H1 (cell line): ENCODE data around the gene FOXL1. TPM values are rescaled to one million over a fixed set of nuclear protein-coding genes. Genes with fewer than 3 reads are reported as not detected.

Experiments
- CTCF ChIA-PET: fragments of 300-600 bp; sonication (Branson Sonifier 250); formaldehyde crosslinking; loops from one replicate; lab custom pipeline; 2021; ENCODE audit not compliant: partially characterized antibody; lab: Charles Lee
- POLR2A ChIA-PET: fragments of 300-600 bp; sonication (Branson Sonifier 250); formaldehyde crosslinking; loops from one replicate; lab custom pipeline; 2021; ENCODE audit warnings: inconsistent platforms; ENCODE audit not compliant: partially characterized antibody; lab: Charles Lee
- DNase-seq, 2 experiments: peaks; one replicate each; pipeline versions ENCODE4 v3.0.0 to v3.0.0-alpha.2; 2010 to 2022; ENCODE audit warnings: low spot score in 2 of 2, low read depth in 1 of 2, mixed read lengths in 1 of 2
- FAIRE-seq: peaks from 2 replicates; lab custom pipeline; 2011; peaks lifted over from hg19 to GRCh38; lab: Jason Lieb, UNC
- H2AFZ ChIP-seq: 2 replicates; pipeline ENCODE4 v1.8.1; 2012; ENCODE audit warnings: low read length, inconsistent platforms
- H2AK5ac ChIP-seq: 2 replicates; pipeline ENCODE4 v1.6.1; 2013; ENCODE audit warnings: low read depth, low read length
- H2BK120ac ChIP-seq: replicated peaks from 2 replicates; pipeline ENCODE3; 2013; ENCODE audit warnings: low read depth, low read length, inconsistent platforms
- H2BK12ac ChIP-seq: 2 replicates; pipeline ENCODE4 v1.6.1; 2013; ENCODE audit warnings: low read depth, low read length
- H2BK15ac ChIP-seq: 2 replicates; pipeline ENCODE4 v1.6.1; 2013; ENCODE audit warnings: low read length
- H2BK20ac ChIP-seq: 2 replicates; pipeline ENCODE4 v1.6.1; 2013; ENCODE audit warnings: low read length
- H2BK5ac ChIP-seq: 2 replicates; pipeline ENCODE4 v1.6.1; 2013; ENCODE audit warnings: low read depth, low read length
- H3K14ac ChIP-seq: 2 replicates; pipeline ENCODE4 v1.6.1; 2013; ENCODE audit warnings: inconsistent platforms; ENCODE audit not compliant: insufficient read length
- H3K18ac ChIP-seq: 2 replicates; pipeline ENCODE4 v1.6.1; 2013; ENCODE audit warnings: low read length; ENCODE audit errors: extremely low read depth
- H3K23ac ChIP-seq: 2 replicates; pipeline ENCODE4 v1.6.1; 2013; ENCODE audit warnings: inconsistent platforms; ENCODE audit not compliant: insufficient read length
- H3K23me2 ChIP-seq: 2 replicates; pipeline ENCODE4 v1.6.1; 2013; ENCODE audit warnings: low read depth, low read length
- H3K27ac ChIP-seq: 2 replicates; pipeline ENCODE4 v1.6.1; 2011; ENCODE audit warnings: low read depth, low read length, inconsistent platforms
- H3K27me3 ChIP-seq, 4 experiments: replicated peaks in 1 of 4; 1 replicate in 1 of 4; 2 replicates in 3 of 4; pipeline versions ENCODE4 v1.6.1 to v1.8.1; 2011 to 2013; ENCODE audit warnings: low read length in 3 of 4, mild to moderate bottlenecking in 3 of 4, inconsistent platforms in 2 of 4, mixed read lengths in 2 of 4, moderate library complexity in 1 of 4; ENCODE audit not compliant: control insufficient read depth in 3 of 4, insufficient read depth in 3 of 4; ENCODE audit errors: extremely low read depth in 1 of 4
- H3K36me3 ChIP-seq, 4 experiments: 2 replicates each; pipeline versions ENCODE4 v1.6.1 to v1.8.1; 2011 to 2013; ENCODE audit warnings: mild to moderate bottlenecking in 4 of 4, low read length in 3 of 4, moderate library complexity in 2 of 4, control low read depth in 1 of 4, inconsistent platforms in 1 of 4; ENCODE audit not compliant: insufficient read depth in 4 of 4, control insufficient read depth in 2 of 4
- H3K4ac ChIP-seq: replicated peaks from 2 replicates; pipeline ENCODE3; 2013; ENCODE audit warnings: low read length, low read depth, mixed read lengths, inconsistent platforms; ENCODE audit not compliant: insufficient read length
- H3K4me1 ChIP-seq, 4 experiments: replicated peaks in 1 of 4; 1 replicate in 1 of 4; 2 replicates in 3 of 4; pipeline versions ENCODE4 v1.6.1 to v1.8.1; 2011 to 2013; ENCODE audit warnings: low read length in 3 of 4, inconsistent platforms in 2 of 4, mixed read lengths in 1 of 4; ENCODE audit not compliant: insufficient read depth in 4 of 4, control insufficient read depth in 3 of 4
- H3K4me2 ChIP-seq, 2 experiments: 2 replicates each; pipeline versions ENCODE4 v1.6.1 to v1.8.1; 2011 to 2013; ENCODE audit warnings: low read depth in 2 of 2, low read length in 2 of 2, control low read depth in 1 of 2, inconsistent platforms in 1 of 2, mild to moderate bottlenecking in 1 of 2; ENCODE audit not compliant: insufficient read depth in 1 of 2
- H3K4me3 ChIP-seq, 4 experiments: fragments of 200-600, 300-600 bp in 1 of 4; sonication (generic), shearing (Covaris generic), sonication (Bioruptor Twin) in 1 of 4; 2 replicates each; pipeline versions ENCODE4 v1.5.1 to v1.8.1; 2011 to 2016; ENCODE audit warnings: low read length in 4 of 4, low read depth in 3 of 4, control low read depth in 2 of 4, inconsistent platforms in 2 of 4, mild to moderate bottlenecking in 2 of 4, mixed read lengths in 1 of 4, moderate library complexity in 1 of 4; ENCODE audit not compliant: insufficient read depth in 2 of 4; ENCODE audit errors: extremely low read depth in 1 of 4
- H3K56ac ChIP-seq: replicated peaks from 2 replicates; pipeline ENCODE3; 2013; ENCODE audit warnings: low read depth, mild to moderate bottlenecking, mixed read lengths, low read length, inconsistent platforms; ENCODE audit not compliant: insufficient read length
- H3K79me1 ChIP-seq: 2 replicates; pipeline ENCODE4 v1.6.1; 2013; ENCODE audit warnings: low read depth, low read length, control low read depth
- H3K79me2 ChIP-seq, 2 experiments: 2 replicates each; pipeline versions ENCODE4 v1.6.1 to v1.8.1; 2012 to 2013; ENCODE audit warnings: low read length in 2 of 2, mild to moderate bottlenecking in 2 of 2, inconsistent platforms in 1 of 2; ENCODE audit not compliant: insufficient read depth in 2 of 2, control insufficient read depth in 1 of 2
- H3K9ac ChIP-seq, 4 experiments: replicated peaks in 1 of 4; 1 replicate in 1 of 4; 2 replicates in 3 of 4; pipeline versions ENCODE4 v1.6.1 to v1.8.1; 2011 to 2013; ENCODE audit warnings: low read depth in 3 of 4, low read length in 3 of 4, control low read depth in 2 of 4, mild to moderate bottlenecking in 2 of 4, moderate library complexity in 2 of 4, inconsistent platforms in 1 of 4; ENCODE audit errors: extremely low read depth in 1 of 4
- H3K9me3 ChIP-seq, 2 experiments: 2 replicates each; pipeline versions ENCODE4 v1.6.1 to v1.8.1; 2012 to 2013; ENCODE audit warnings: mild to moderate bottlenecking in 2 of 2, moderate library complexity in 2 of 2, control low read depth in 1 of 2, inconsistent platforms in 1 of 2, low read depth in 1 of 2, low read length in 1 of 2, mixed read lengths in 1 of 2; ENCODE audit not compliant: insufficient read depth in 2 of 2
- H4K20me1 ChIP-seq, 2 experiments: replicated peaks in 1 of 2; 2 replicates each; pipeline versions ENCODE3 to v1.8.1; 2011 to 2013; ENCODE audit warnings: inconsistent platforms in 2 of 2, low read length in 2 of 2, mild to moderate bottlenecking in 1 of 2; ENCODE audit not compliant: insufficient read depth in 2 of 2, control insufficient read depth in 1 of 2
- H4K5ac ChIP-seq: 2 replicates; pipeline ENCODE4 v1.6.1; 2013; ENCODE audit warnings: low read length, low read depth, mixed read lengths, inconsistent platforms; ENCODE audit not compliant: insufficient read length
- H4K8ac ChIP-seq: 2 replicates; pipeline ENCODE4 v1.8.0; 2013; ENCODE audit warnings: mild to moderate bottlenecking, moderate library complexity, low read length, inconsistent platforms; ENCODE audit not compliant: insufficient read depth; ENCODE audit errors: extremely low read depth
- H4K91ac ChIP-seq: replicated peaks from 2 replicates; pipeline ENCODE3; 2013; ENCODE audit warnings: low read length, mixed read lengths, inconsistent platforms; ENCODE audit not compliant: insufficient read length
- ASH2L ChIP-seq: fragments of 200-600, 300-600 bp; sonication (generic); IDR thresholded peaks from one replicate; pipeline ENCODE4 v1.7.1; 2017; ENCODE audit warnings: low read length
- ATF2 ChIP-seq: IDR thresholded peaks from 2 replicates; pipeline ENCODE4 v1.6.1; 2012; ENCODE audit warnings: low read length, inconsistent platforms
- CBX8 ChIP-seq: fragments of 300-800, 300-1000 bp; sonication (generic); IDR thresholded peaks from 2 replicates; pipeline ENCODE4 v1.7.1; 2016; ENCODE audit warnings: low read depth, low read length, borderline replicate concordance
- CTBP2 ChIP-seq: IDR thresholded peaks from 2 replicates; pipeline ENCODE4 v1.7.0; 2011; ENCODE audit warnings: borderline replicate concordance, mild to moderate bottlenecking, moderate library complexity, mixed read lengths, low read length; ENCODE audit not compliant: insufficient read depth, insufficient read length
- EZH2 ChIP-seq: fragments of 200-600 bp; sonication (generic); IDR thresholded peaks from 2 replicates; pipeline ENCODE4 v1.7.1; 2012; ENCODE audit warnings: low read depth, mild to moderate bottlenecking, moderate library complexity, low read length, inconsistent platforms; ENCODE audit not compliant: severe bottlenecking
- KDM5A ChIP-seq: fragments of 200-600 bp; IDR thresholded peaks from 2 replicates; pipeline ENCODE4 v1.7.1; 2012; ENCODE audit warnings: mild to moderate bottlenecking, low read length, inconsistent platforms, mixed read lengths
- POU5F1 ChIP-seq: IDR thresholded peaks from 2 replicates; pipeline ENCODE4 v1.6.1; 2011; ENCODE audit warnings: low read depth, mild to moderate bottlenecking, low read length, moderate library complexity
- SIX5 ChIP-seq: IDR thresholded peaks from 2 replicates; pipeline ENCODE4 v1.6.1; 2011; ENCODE audit warnings: mild to moderate bottlenecking, low read depth, low read length
- SRF ChIP-seq: IDR thresholded peaks from 2 replicates; pipeline ENCODE4 v1.6.1; 2011; ENCODE audit warnings: mild to moderate bottlenecking, low read depth, low read length, moderate library complexity
- TEAD4 ChIP-seq: IDR thresholded peaks from 2 replicates; pipeline ENCODE4 v1.6.1; 2012; ENCODE audit warnings: low read depth, low read length, inconsistent platforms, mixed read lengths
- YY1 ChIP-seq: IDR thresholded peaks from 2 replicates; pipeline ENCODE4 v1.6.1; 2011; ENCODE audit warnings: low read depth, mild to moderate bottlenecking, low read length
- WGBS, 2 experiments: shearing (Covaris generic) in 1 of 2; methylation state at CpG; one replicate each; pipeline versions ENCODE4 v1.1.6 to v1.1.7; 2013 to 2015; ENCODE audit warnings: low lambda C conversion rate in 2 of 2, mixed read lengths in 2 of 2, inconsistent platforms in 1 of 2, low coverage in 1 of 2, missing lambda C conversion rate in 1 of 2; ENCODE audit not compliant: insufficient replicate concordance in 2 of 2, insufficient coverage in 1 of 2, insufficient read length in 1 of 2; ENCODE audit errors: extremely low coverage in 1 of 2, missing lambda C conversion rate in 1 of 2; 5-methylcytosine and 5-hydroxymethylcytosine counted together
- polyA plus RNA-seq, 7 experiments: library from polyadenylated mRNA; depleted of rRNA in 3 of 7; stranded (reverse) in 5 of 7; unstranded in 2 of 7; fragments of >200 nt in 5 of 7; fragments of 200-250 nt in 2 of 7; gene quantifications; 1 replicate in 5 of 7; 2 replicates in 1 of 7; 4 replicates in 1 of 7; pipeline versions ENCODE4 v1.2.1 to v1.2.3, GENCODE V29; 2011 to 2013; ENCODE audit warnings: missing spikeins in 2 of 7, mixed read lengths in 2 of 7
- total RNA-seq: library from RNA; stranded (reverse); fragmentation: NEBNext Ultra II Directional; extraction: Animal tissue kit (Norgen Biotek cat#: 25700); gene quantifications from 2 replicates; pipeline ENCODE4 v1.2.1, GENCODE V29; 2021
- TF ChIP-seq, protein P1 (sequence below): IDR thresholded peaks from 2 replicates; pipeline ENCODE4 v1.6.1; 2011; ENCODE audit warnings: low read length, improper control_type of control experiment

FOXL1 gene
- total and polyA plus RNA-seq, 2 of the 8 experiments (the other 6 are each of a cell fraction or from before 2014, with no cell fraction given): 0.03 TPM; not detected in 1

DNA sequence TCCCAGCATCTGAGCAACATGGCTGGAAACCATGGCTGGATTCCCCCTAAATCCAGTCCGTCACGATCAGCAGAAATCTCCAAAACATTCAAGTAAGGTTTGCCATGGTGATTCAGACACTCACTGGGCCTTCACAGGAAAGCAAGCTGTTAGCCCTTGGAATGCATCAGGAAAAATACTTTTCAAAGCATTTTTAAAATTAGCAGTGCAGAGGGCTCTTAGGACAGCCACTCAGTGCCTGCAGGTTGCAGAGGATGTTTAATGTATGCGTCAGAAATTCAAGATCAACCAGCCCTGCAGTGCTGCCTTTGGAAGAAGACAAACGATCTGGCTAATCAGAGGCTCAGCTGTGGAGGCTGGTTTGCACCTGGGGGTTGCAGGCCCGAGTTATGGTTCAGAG is 50.3 kb downstream of the FOXL1 start:
- no peak overlapping the region for H2AK5ac ChIP-seq
- H3K27ac ChIP-seq: no peak overlapping the region
- H4K91ac ChIP-seq: no peak overlapping the region
- H3K4ac ChIP-seq: no peak overlapping the region
- POLR2A ChIA-PET: interaction anchor here (0.7 kb wide), 1 partner anchor 345 kb away, joined by 3 read pairs; no protein-coding TSS in a partner anchor
- H3K14ac ChIP-seq: no peak overlapping the region
- H3K23ac ChIP-seq: no peak overlapping the region
- H3K9ac ChIP-seq: no peak overlapping the region
- H3K27me3 ChIP-seq: 0 out of 7 replicates have a peak, but pooled peaks cover 0 to 2% (median 0%) of the 10 kb centered on the region in 4 experiments
- no peaks in the 10 kb centered on the region for H3K79me1 ChIP-seq
- H4K5ac ChIP-seq: no peak overlapping the region
- H4K8ac ChIP-seq: no peak overlapping the region
- H2AFZ ChIP-seq: no peak overlapping the region
- FAIRE-seq (no peak), DNase-seq (no peak)
- no peaks in the 10 kb centered on the region for H3K4me1 ChIP-seq
- no peaks in the 10 kb centered on the region for H3K36me3 ChIP-seq
- H4K20me1 ChIP-seq: no peaks in the 10 kb centered on the region
- H2BK12ac ChIP-seq: no peak overlapping the region
- no peak overlapping the region for H3K56ac ChIP-seq
- WGBS, 2 experiments: 95% methylated on average over 5 of the region's 5 CpGs; no CpG with 5 or more reads in 1 of the 2 experiments
- H2BK120ac ChIP-seq: no peak overlapping the region
- no peak overlapping the region for H3K18ac ChIP-seq
- no peak overlapping the region for H2BK15ac ChIP-seq
- H3K79me2 ChIP-seq: no peaks in the 10 kb centered on the region
- H3K9me3 ChIP-seq: no peaks in the 10 kb centered on the region; a peak in 1 of 4 replicates
- H2BK5ac ChIP-seq: no peak overlapping the region
- H3K4me3 ChIP-seq: no peak overlapping the region
- no peak overlapping the region for H2BK20ac ChIP-seq
- no peaks in the 10 kb centered on the region for H3K23me2 ChIP-seq
- no peak overlapping the region for H3K4me2 ChIP-seq
- CTCF ChIA-PET: no interaction called here
- no peak for TF ChIP-seq TEAD4
- TF ChIP-seq ATF2: no peak
- TF ChIP-seq, protein P1, sequence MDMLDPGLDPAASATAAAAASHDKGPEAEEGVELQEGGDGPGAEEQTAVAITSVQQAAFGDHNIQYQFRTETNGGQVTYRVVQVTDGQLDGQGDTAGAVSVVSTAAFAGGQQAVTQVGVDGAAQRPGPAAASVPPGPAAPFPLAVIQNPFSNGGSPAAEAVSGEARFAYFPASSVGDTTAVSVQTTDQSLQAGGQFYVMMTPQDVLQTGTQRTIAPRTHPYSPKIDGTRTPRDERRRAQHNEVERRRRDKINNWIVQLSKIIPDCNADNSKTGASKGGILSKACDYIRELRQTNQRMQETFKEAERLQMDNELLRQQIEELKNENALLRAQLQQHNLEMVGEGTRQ: no peak
- no peak for TF ChIP-seq YY1
- no peak for TF ChIP-seq EZH2
- TF ChIP-seq SIX5: no peak
- TF ChIP-seq CBX8: no peak
- TF ChIP-seq CTBP2: no peak
- TF ChIP-seq KDM5A: no peak
- no peak for TF ChIP-seq SRF
- TF ChIP-seq ASH2L: no peak
- no peak for TF ChIP-seq POU5F1
